ENCODE measurements around the gene SPDYE1. TPM values are rescaled to one million over a fixed set of nuclear protein-coding genes. Genes with fewer than 3 reads are reported as not detected.
A peak's percentile ranks its signal among the peaks of the same experiment; 100 is the strongest.

Gene SPDYE1
- total RNA-seq, 4 donors from 2014 or later: not detected

DNA sequence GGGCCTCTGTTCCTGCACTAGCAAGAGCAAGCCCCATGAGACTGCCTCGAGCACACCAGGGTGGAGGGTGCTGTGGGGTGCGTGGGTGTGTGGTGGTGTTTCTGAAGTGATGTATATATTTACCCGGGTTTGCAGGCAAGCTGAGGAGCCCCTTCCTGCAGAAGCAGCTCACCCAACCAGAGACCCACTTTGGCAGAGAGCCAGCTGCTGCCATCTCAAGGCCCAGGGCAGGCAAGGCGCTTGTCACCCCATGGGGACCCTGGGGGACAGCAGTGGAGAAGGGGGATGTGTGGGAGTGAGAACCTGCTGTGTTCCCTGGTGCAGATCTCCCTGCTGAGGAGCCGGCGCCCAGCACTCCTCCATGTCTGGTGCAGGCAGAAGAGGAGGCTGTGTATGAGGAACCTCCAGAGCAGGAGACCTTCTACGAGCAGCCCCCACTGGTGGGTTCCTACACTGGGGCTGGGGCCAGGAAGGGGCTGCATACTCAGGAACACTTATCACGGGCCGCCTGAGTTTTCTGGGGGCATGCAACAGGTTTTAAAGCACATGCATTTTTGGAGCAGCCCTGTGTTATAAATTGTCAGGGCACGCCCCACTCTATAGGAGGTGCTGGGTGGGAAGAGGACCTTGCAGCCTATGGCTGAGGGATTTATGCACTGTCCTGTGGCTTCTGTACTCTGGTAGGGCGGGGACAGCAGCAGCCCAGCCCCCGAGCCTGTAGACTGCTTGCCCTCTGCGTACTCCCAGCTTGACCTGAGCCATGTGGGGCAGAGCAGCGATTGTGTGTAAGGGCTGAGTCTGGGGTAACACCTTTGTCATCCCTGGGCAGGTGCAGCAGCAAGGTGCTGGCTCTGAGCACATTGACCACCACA, 61.8 kb downstream of the SPDYE1 start:
- H3K4me3 ChIP-seq: no peak overlapping the region
- no peaks in the 10 kb centered on the region for H3K9me3 ChIP-seq
- H3K27ac ChIP-seq: no peak overlapping the region
- H3K36me3 ChIP-seq: no peaks in the 10 kb centered on the region
- intact Hi-C loops (cut with DNase I; ENCODE audit: low total_unique reads): no loop called here
- no peaks in the 10 kb centered on the region for H3K4me1 ChIP-seq
- no peaks in the 10 kb centered on the region for H3K27me3 ChIP-seq
- TF ChIP-seq CTCF (IDR thresholded peaks at IDR 0.05) (no peak), POLR2A (IDR thresholded peaks at IDR 0.05) (no peak)
- peak; percentile 12 to 20 for DNase-seq

Small RNA genes within 50 kb of the gene (microRNA-seq; reads per million reads assigned to microRNA genes)
- not detected for gene MIR6837 (ENCODE audit: borderline microRNAs expressed, borderline replicate concordance)

Other genes with a start within 250 kb of the SPDYE1 start
- 10 to 100 TPM; 20.4 to 93.0 (median 56.5) TPM for gene BLVRA, start 239.2 kb upstream of the SPDYE1 start, total RNA-seq
- gene MRPS24, start 128.4 kb upstream of the SPDYE1 start, total RNA-seq: 100 to 1,000 TPM in 2 of 4 donors, 10 to 100 TPM in 2; 34.2 to 134 (median 91.1) TPM
- gene URGCP, start 91.3 kb upstream of the SPDYE1 start, total RNA-seq: 10 to 100 TPM; 13.1 to 44.8 (median 28.9) TPM
- 10 to 100 TPM in 3 of 4 donors, 1 to 10 TPM in 1; 5.1 to 23.8 (median 16.5) TPM for gene UBE2D4, start 71.5 kb upstream of the SPDYE1 start, total RNA-seq
- gene DBNL, start 46.8 kb downstream of the SPDYE1 start, total RNA-seq: 100 to 1,000 TPM in 1 of 4 donors, 10 to 100 TPM in 3; 71.5 to 113 (median 91.0) TPM
- 1 to 10 TPM in 1 of 4 donors, under 1 TPM in 1, not detected in 2; 0.76 to 1.4 TPM for gene PGAM2, start 67.7 kb downstream of the SPDYE1 start, total RNA-seq
- gene POLM, start 84.6 kb downstream of the SPDYE1 start, total RNA-seq: 10 to 100 TPM; 10.6 to 33.6 (median 23.6) TPM
- 100 to 1,000 TPM in 3 of 4 donors, 10 to 100 TPM in 1; 88.9 to 395 (median 303) TPM for gene AEBP1, start 106.4 kb downstream of the SPDYE1 start, total RNA-seq
- 10 to 100 TPM; 12.9 to 73.3 (median 33.7) TPM for gene POLD2, start 125.7 kb downstream of the SPDYE1 start, total RNA-seq
- not detected for gene MYL7, start 143.4 kb downstream of the SPDYE1 start, total RNA-seq
- 1 to 10 TPM in 2 of 4 donors, under 1 TPM in 1, not detected in 1; 0.29 to 2.6 (median 1.8) TPM for gene GCK, start 191.5 kb downstream of the SPDYE1 start, total RNA-seq
- 10 to 100 TPM; 12.4 to 85.3 (median 49.4) TPM for gene YKT6, start 203.1 kb downstream of the SPDYE1 start, total RNA-seq

Data from uterus (tissue), 4 donors.